NCI-H187 (cell line): Measurements from ENCODE around the gene CRTC3.
"Not testable (repeated sequence)": the region's sequence is repeated elsewhere in the genome, so short reads cannot be mapped to it uniquely, and the experiment has no call there.

Experiments
- DNase-seq, 2 experiments: peaks; one replicate each; lab custom pipeline; 2025; lab: John Stamatoyannopoulos, UW

The CRTC3 gene

GRCh38 chr15:90625037-90625436 lies 95.3 kb downstream of the CRTC3 start:
- DNase-seq = no peak

- no peak for DNase-seq
Measured at GRCh38 chr15:90629217-90629616, 99.5 kb downstream of the CRTC3 start.

- no peak for DNase-seq
Measured at GRCh38 chr15:90633360-90633759, 103.6 kb downstream of the CRTC3 start.

- not testable (repeated sequence) for DNase-seq
Measured at GRCh38 chr15:90636993-90637392, 107.3 kb downstream of the CRTC3 start.

- DNase-seq = no peak
Measured at GRCh38 chr15:90637693-90638092, 108.0 kb downstream of the CRTC3 start.

GRCh38 chr15:90638201-90638691 lies 108.5 kb downstream of the CRTC3 start:
- no peak for DNase-seq

- no peak for DNase-seq
Measured at GRCh38 chr15:90638963-90639362, 109.2 kb downstream of the CRTC3 start.

- DNase-seq = no peak
Measured at GRCh38 chr15:90640862-90641261, 111.1 kb downstream of the CRTC3 start.

- DNase-seq = no peak
Measured at GRCh38 chr15:90641581-90642463, 112.1 kb downstream of the CRTC3 start.

GRCh38 chr15:90642464-90643300 lies 113.0 kb downstream of the CRTC3 start:
- no peak for DNase-seq

- no peak for DNase-seq
Measured at GRCh38 chr15:90643301-90643632, 113.5 kb downstream of the CRTC3 start.

- no peak for DNase-seq
Measured at GRCh38 chr15:90644526-90644925, 114.8 kb downstream of the CRTC3 start.

- no peak for DNase-seq
Measured at GRCh38 chr15:90644952-90645725, 115.4 kb downstream of the CRTC3 start.

- no peak for DNase-seq
Measured at GRCh38 chr15:90645873-90646575, 116.3 kb downstream of the CRTC3 start.

GRCh38 chr15:90646662-90647305 lies 117.1 kb downstream of the CRTC3 start:
- DNase-seq = no peak

GRCh38 chr15:90647326-90647725 lies 117.6 kb downstream of the CRTC3 start:
- no peak for DNase-seq

- peak; percentile 27 to 36 for DNase-seq
Measured at GRCh38 chr15:90648137-90649070, 118.7 kb downstream of the CRTC3 start.

- no peak for DNase-seq
Measured at GRCh38 chr15:90650117-90650955, 120.6 kb downstream of the CRTC3 start.
